LNCAP (cell line): Measurements from ENCODE around the gene IARS1.

Source experiments
- CTCF ChIP-seq: fragments of 450-650 bp; IDR thresholded peaks from 2 replicates; pipeline ENCODE4 v1.5.1; 2017; ENCODE audit warnings: mild to moderate bottlenecking

The IARS1 gene

DNA sequence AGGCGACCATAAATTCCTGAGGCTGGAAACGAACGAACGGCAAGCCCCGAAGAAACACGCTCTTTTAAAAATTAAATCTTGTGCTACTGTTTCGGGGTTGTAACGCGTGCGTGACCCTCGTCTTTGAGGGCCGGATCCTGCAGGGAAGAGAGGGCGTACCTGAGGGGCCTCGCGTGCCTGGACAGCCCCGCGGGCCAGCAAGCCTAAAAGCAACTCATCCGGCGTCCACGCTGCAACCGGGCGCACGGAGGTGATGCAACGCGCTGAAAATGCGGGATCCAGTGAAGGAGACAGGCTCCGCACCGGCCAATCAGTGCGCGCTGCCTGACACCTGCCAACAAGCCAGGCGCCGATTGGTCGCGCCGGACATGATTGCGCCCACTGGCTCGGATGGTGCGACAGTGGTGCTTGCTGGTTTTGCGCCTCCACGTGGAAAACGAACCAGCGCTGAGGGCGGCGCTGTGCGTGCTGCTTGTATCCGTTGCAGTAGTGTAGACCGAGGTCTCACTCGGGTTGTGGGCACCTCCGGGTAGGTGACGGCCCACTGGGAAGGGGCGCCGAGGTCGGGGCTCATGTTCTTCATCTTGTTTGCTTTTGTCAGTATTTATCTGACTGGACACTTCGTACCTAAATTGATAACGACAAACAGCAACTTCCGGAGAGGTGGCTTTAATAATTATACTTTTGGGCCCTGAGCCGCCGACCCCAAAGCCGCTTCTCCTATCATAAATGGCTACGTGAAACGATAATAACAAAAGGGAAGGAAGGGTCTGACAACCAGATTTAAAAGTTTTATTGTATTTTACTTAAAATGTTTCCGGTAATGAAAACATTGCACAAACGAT is at the start of gene IARS1:
Gene IARS1, minus strand, starts transcription at position 246 of the 845 bp plus-strand sequence. CDS start 4,278 bp downstream, outside the sequence.
- TF ChIP-seq CTCF = peak; percentile 48; the same call in 1 of the 2 replicates

DNA sequence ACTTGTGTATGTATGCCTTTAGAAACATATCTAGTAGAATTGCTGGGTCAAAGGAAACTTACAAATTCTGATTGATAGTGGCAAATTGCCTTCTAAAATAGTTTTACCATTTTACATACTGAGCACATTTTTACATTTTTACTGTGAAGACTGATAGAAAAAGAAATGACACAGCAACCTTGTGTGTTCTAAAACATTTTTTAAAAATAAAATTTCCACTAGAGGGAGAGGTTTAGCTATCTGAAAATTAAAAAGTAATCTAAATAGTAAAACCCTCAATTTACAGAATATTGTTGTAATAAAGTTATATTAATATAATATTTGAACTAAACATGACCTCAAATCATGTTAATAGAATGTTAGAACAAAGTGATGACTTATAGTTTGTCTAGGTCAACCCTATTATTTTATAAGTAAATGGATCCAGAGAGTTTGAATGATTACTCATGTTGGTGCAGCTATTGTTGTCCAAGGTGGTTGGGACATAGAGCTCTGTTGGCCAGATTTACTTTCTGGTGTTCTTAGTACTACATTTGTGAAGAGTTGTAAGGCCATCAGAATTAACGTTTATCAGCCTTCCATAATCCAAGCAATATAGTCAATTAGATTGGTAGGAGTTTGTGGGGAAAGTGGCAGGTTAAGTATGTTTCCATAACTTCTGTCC is 49.5 kb upstream of the IARS1 start:
- peak; percentile 31; the same call in 1 of the 2 replicates for TF ChIP-seq CTCF

DNA sequence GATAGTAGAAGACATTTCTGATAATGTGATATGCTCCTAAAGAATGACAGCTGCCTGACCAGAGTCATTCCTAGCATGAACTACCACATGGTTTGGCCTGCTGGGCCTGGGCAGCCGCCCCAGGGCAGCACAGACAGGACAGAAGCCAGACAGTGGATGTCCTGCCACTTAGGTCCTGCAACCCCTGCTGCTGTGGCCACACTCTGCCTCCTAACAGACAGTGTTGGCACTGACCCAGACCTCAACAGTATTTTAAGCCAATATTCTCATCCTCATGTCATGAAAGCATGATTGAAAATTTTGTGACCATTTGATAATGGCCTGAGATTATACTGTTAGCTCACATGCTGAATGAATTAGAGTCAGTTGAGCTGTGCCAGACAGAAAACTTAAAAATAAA is 48.1 kb upstream of the IARS1 start:
- no peak for TF ChIP-seq CTCF

DNA sequence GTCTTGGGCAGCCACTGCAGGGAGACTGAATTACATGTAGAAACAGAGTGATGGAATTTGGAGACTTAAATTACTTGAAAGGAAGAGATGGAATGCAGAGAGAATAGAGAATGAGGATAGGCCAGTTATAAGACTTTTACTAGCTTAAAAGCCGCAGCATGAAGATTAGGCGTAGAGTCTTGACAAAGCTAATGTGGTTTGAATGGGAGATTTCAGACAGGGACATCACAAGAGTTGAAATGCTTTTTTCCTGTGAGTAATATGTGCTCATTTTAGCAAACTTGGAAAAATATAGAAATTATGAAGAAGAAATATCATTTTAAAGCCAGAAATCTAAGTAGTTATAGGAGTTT is 39.8 kb upstream of the IARS1 start:
- TF ChIP-seq CTCF = no peak

GRCh38 chr9:92332577-92333281 is 39.2 kb upstream of the IARS1 start:
- TF ChIP-seq CTCF = no peak

- peak; percentile 33; the same call in 1 of the 2 replicates for TF ChIP-seq CTCF
Measured at GRCh38 chr9:92328225-92328624, 34.7 kb upstream of the IARS1 start.

DNA sequence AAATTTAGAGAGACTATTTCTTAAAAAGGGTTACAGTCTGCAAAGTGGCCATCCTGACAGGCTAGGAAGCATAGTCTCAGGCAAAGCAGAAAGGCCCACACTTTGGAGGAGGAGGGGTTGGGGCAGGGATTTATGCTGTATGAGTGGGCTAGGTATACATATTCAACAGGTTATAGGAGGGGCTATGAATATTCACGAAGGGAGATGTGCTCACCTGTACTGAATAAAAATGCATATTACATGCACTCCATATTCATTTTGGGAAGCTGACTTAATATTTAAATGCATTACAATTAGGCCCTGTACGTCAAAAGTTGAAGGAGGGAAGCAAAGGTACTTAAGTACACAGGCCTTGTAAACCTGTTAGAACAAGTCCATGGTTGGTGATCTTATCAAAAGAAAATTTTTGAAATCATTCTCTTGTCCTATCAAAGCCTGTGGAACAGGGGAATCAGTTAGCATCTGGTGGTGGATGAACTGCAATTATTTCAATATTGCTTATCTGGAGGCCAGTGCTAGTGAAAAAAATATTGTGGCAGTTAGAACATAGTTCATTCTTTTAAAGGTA is 33.9 kb upstream of the IARS1 start:
- TF ChIP-seq CTCF = no peak
